ENCODE results near the gene DPP7.
"Not testable (repeated sequence)": the region's sequence is repeated elsewhere in the genome, so short reads cannot be mapped to it uniquely, and the experiment has no call there.

Gene DPP7

GRCh38 chr9:137122796-137123467, 8.4 kb upstream of the DPP7 start:
- not testable (repeated sequence) for H3K27me3 ChIP-seq (ENCODE audit: insufficient read depth, low read length); H3K23ac ChIP-seq (ENCODE audit: low read length); H2BK12ac ChIP-seq (ENCODE audit: low read length); H3K79me2 ChIP-seq (ENCODE audit: control insufficient read depth, insufficient read depth, low read length, poor library complexity); H3K9me3 ChIP-seq (ENCODE audit: insufficient read depth, low read depth, low read length); H3K4me3 ChIP-seq (ENCODE audit: low read depth, low read length); H2AK5ac ChIP-seq (ENCODE audit: low read length); H3K36me3 ChIP-seq (ENCODE audit: control insufficient read depth in 1 of 2, insufficient read depth in 2 of 2, low read length in 2 of 2); H3K9ac ChIP-seq (ENCODE audit: low read length); H3K27ac ChIP-seq (ENCODE audit: low read depth, low read length); H3K79me1 ChIP-seq (ENCODE audit: low read length); H2BK5ac ChIP-seq (ENCODE audit: low read depth, low read length, poor library complexity); H3K14ac ChIP-seq (ENCODE audit: low read length); H4K8ac ChIP-seq (ENCODE audit: low read depth, low read length); H4K91ac ChIP-seq (ENCODE audit: low read depth, low read length); H2AFZ ChIP-seq (ENCODE audit: insufficient read depth, low read length, poor library complexity); H3K18ac ChIP-seq (ENCODE audit: low read length); DNase-seq; H3K4ac ChIP-seq (ENCODE audit: low read depth, low read length); H2BK120ac ChIP-seq (ENCODE audit: insufficient read depth, low read length, poor library complexity); H3K4me2 ChIP-seq (ENCODE audit: low read length); H4K12ac ChIP-seq (ENCODE audit: low read depth, low read length); H3K4me1 ChIP-seq (ENCODE audit: control insufficient read depth in 1 of 2, insufficient read depth in 2 of 2, low read length in 2 of 2)
- no CpG with 5 or more reads among the region's 16 CpGs for WGBS (ENCODE audit: extremely low coverage, insufficient coverage, insufficient read length)

- WGBS (ENCODE audit: extremely low coverage, insufficient coverage, insufficient read length), result no CpG with 5 or more reads among the region's 25 CpGs
- H3K14ac ChIP-seq (ENCODE audit: low read length); H3K4me3 ChIP-seq (ENCODE audit: low read depth, low read length); H2BK120ac ChIP-seq (ENCODE audit: insufficient read depth, low read length, poor library complexity); H3K36me3 ChIP-seq (ENCODE audit: control insufficient read depth in 1 of 2, insufficient read depth in 2 of 2, low read length in 2 of 2); H4K91ac ChIP-seq (ENCODE audit: low read depth, low read length); H4K8ac ChIP-seq (ENCODE audit: low read depth, low read length); H2AK5ac ChIP-seq (ENCODE audit: low read length); H3K4me1 ChIP-seq (ENCODE audit: control insufficient read depth in 1 of 2, insufficient read depth in 2 of 2, low read length in 2 of 2); H2AFZ ChIP-seq (ENCODE audit: insufficient read depth, low read length, poor library complexity); H2BK5ac ChIP-seq (ENCODE audit: low read depth, low read length, poor library complexity); H2BK12ac ChIP-seq (ENCODE audit: low read length); DNase-seq; H3K9me3 ChIP-seq (ENCODE audit: insufficient read depth, low read depth, low read length); H3K79me2 ChIP-seq (ENCODE audit: control insufficient read depth, insufficient read depth, low read length, poor library complexity); H3K27me3 ChIP-seq (ENCODE audit: insufficient read depth, low read length); H3K4ac ChIP-seq (ENCODE audit: low read depth, low read length); H3K4me2 ChIP-seq (ENCODE audit: low read length); H3K27ac ChIP-seq (ENCODE audit: low read depth, low read length); H3K23ac ChIP-seq (ENCODE audit: low read length); H3K79me1 ChIP-seq (ENCODE audit: low read length); H3K18ac ChIP-seq (ENCODE audit: low read length); H3K9ac ChIP-seq (ENCODE audit: low read length); H4K12ac ChIP-seq (ENCODE audit: low read depth, low read length): not testable (repeated sequence)
These were observed 7.6 kb upstream of the DPP7 start for GRCh38 chr9:137121927-137122795.

- H4K8ac ChIP-seq (ENCODE audit: low read depth, low read length); H3K23ac ChIP-seq (ENCODE audit: low read length); H3K4me3 ChIP-seq (ENCODE audit: low read depth, low read length); H4K12ac ChIP-seq (ENCODE audit: low read depth, low read length); H2AK5ac ChIP-seq (ENCODE audit: low read length); H3K36me3 ChIP-seq (ENCODE audit: control insufficient read depth in 1 of 2, insufficient read depth in 2 of 2, low read length in 2 of 2); H2BK12ac ChIP-seq (ENCODE audit: low read length); H2BK120ac ChIP-seq (ENCODE audit: insufficient read depth, low read length, poor library complexity); H3K27ac ChIP-seq (ENCODE audit: low read depth, low read length); H2BK5ac ChIP-seq (ENCODE audit: low read depth, low read length, poor library complexity); H3K79me2 ChIP-seq (ENCODE audit: control insufficient read depth, insufficient read depth, low read length, poor library complexity); H3K9ac ChIP-seq (ENCODE audit: low read length); H3K4ac ChIP-seq (ENCODE audit: low read depth, low read length); H3K9me3 ChIP-seq (ENCODE audit: insufficient read depth, low read depth, low read length); H3K4me1 ChIP-seq (ENCODE audit: control insufficient read depth in 1 of 2, insufficient read depth in 2 of 2, low read length in 2 of 2); H3K14ac ChIP-seq (ENCODE audit: low read length); H3K4me2 ChIP-seq (ENCODE audit: low read length); H4K91ac ChIP-seq (ENCODE audit: low read depth, low read length); H2AFZ ChIP-seq (ENCODE audit: insufficient read depth, low read length, poor library complexity); H3K18ac ChIP-seq (ENCODE audit: low read length); H3K79me1 ChIP-seq (ENCODE audit: low read length): not testable (repeated sequence)
- peaks cover 24% of the 10 kb centered on the region for H3K27me3 ChIP-seq (ENCODE audit: insufficient read depth, low read length)
- no CpG with 5 or more reads among the region's 12 CpGs for WGBS (ENCODE audit: extremely low coverage, insufficient coverage, insufficient read length)
- DNase-seq, result peak; percentile 48 to 57
These were observed 3.6 kb upstream of the DPP7 start for GRCh38 chr9:137118092-137118603.

GRCh38 chr9:137117269-137117731, 2.8 kb upstream of the DPP7 start:
- H3K18ac ChIP-seq (ENCODE audit: low read length), result no peak overlapping the region
- no peak overlapping the region for H2BK5ac ChIP-seq (ENCODE audit: low read depth, low read length, poor library complexity)
- H3K9me3 ChIP-seq (ENCODE audit: insufficient read depth, low read depth, low read length), result no peaks in the 10 kb centered on the region
- no peaks in the 10 kb centered on the region for H3K79me1 ChIP-seq (ENCODE audit: low read length)
- H3K27ac ChIP-seq (ENCODE audit: low read depth, low read length), result no peak overlapping the region
- DNase-seq, result no peak
- H3K4me3 ChIP-seq (ENCODE audit: low read depth, low read length), result no peak overlapping the region
- no peak overlapping the region for H4K91ac ChIP-seq (ENCODE audit: low read depth, low read length)
- no peaks in the 10 kb centered on the region for H3K4me1 ChIP-seq (ENCODE audit: control insufficient read depth in 1 of 2, insufficient read depth in 2 of 2, low read length in 2 of 2)
- no CpG with 5 or more reads among the region's 15 CpGs for WGBS (ENCODE audit: extremely low coverage, insufficient coverage, insufficient read length)
- H2AK5ac ChIP-seq (ENCODE audit: low read length), result no peak overlapping the region
- H2BK120ac ChIP-seq (ENCODE audit: insufficient read depth, low read length, poor library complexity), result no peak overlapping the region
- peaks cover 24% of the 10 kb centered on the region for H3K27me3 ChIP-seq (ENCODE audit: insufficient read depth, low read length)
- no peaks in the 10 kb centered on the region for H3K36me3 ChIP-seq (ENCODE audit: control insufficient read depth in 1 of 2, insufficient read depth in 2 of 2, low read length in 2 of 2)
- H2BK12ac ChIP-seq (ENCODE audit: low read length), result no peak overlapping the region
- H3K4me2 ChIP-seq (ENCODE audit: low read length), result no peak overlapping the region
- H3K79me2 ChIP-seq (ENCODE audit: control insufficient read depth, insufficient read depth, low read length, poor library complexity), result no peaks in the 10 kb centered on the region
- no peak overlapping the region for H4K8ac ChIP-seq (ENCODE audit: low read depth, low read length)
- H3K14ac ChIP-seq (ENCODE audit: low read length), result no peak overlapping the region
- H2AFZ ChIP-seq (ENCODE audit: insufficient read depth, low read length, poor library complexity), result no peak overlapping the region
- H4K12ac ChIP-seq (ENCODE audit: low read depth, low read length), result no peak overlapping the region
- H3K23ac ChIP-seq (ENCODE audit: low read length), result no peak overlapping the region
- no peak overlapping the region for H3K4ac ChIP-seq (ENCODE audit: low read depth, low read length)
- no peak overlapping the region for H3K9ac ChIP-seq (ENCODE audit: low read length)
